AG09309 (cell line): ENCODE measurements around the gene KIF26A.

Experiments
- DNase-seq: peaks from one replicate; pipeline ENCODE4 v3.0.0-alpha.2; 2010; ENCODE audit warnings: low read depth
- H3K4me3 ChIP-seq: 2 replicates; pipeline ENCODE4 v1.5.1; 2011; ENCODE audit warnings: mild to moderate bottlenecking, low read depth, low read length, moderate library complexity; ENCODE audit not compliant: control insufficient read depth
- CTCF ChIP-seq: IDR thresholded peaks from 2 replicates; pipeline ENCODE4 v1.5.1; 2011; ENCODE audit warnings: mild to moderate bottlenecking, low read depth, low read length, inconsistent platforms; ENCODE audit not compliant: insufficient read depth, control insufficient read depth; ENCODE audit errors: missing control alignments

The KIF26A gene

GRCh38 chr14:104105822-104106470 lies 32.4 kb upstream of the KIF26A start:
- no peak for DNase-seq
- no peak overlapping the region for H3K4me3 ChIP-seq
- no peak for TF ChIP-seq CTCF

- TF ChIP-seq CTCF = no peak
- no peak for DNase-seq
- no peak overlapping the region for H3K4me3 ChIP-seq
Measured at GRCh38 chr14:104106471-104106991, 31.9 kb upstream of the KIF26A start.

- no peak overlapping the region for H3K4me3 ChIP-seq
- no peak for DNase-seq
- TF ChIP-seq CTCF = no peak
Measured at GRCh38 chr14:104107101-104107581, 31.2 kb upstream of the KIF26A start.

- H3K4me3 ChIP-seq = no peak overlapping the region
- no peak for TF ChIP-seq CTCF
- DNase-seq = no peak
Measured at GRCh38 chr14:104107611-104108569, 30.5 kb upstream of the KIF26A start.

GRCh38 chr14:104108570-104109541 lies 29.5 kb upstream of the KIF26A start:
- no peak for DNase-seq
- TF ChIP-seq CTCF = no peak
- H3K4me3 ChIP-seq = no peak overlapping the region
